Right forelimb (tissue), 1 donor: ENCODE data around the gene HEATR9.
"Not testable (repeated sequence)": the region's sequence is repeated elsewhere in the genome, so short reads cannot be mapped to it uniquely, and the experiment has no call there.

ENCODE experiments used
- DNase-seq: peaks from one replicate; pipeline ENCODE4 v3.0.0-alpha.2; 2018

The HEATR9 gene, protein sequence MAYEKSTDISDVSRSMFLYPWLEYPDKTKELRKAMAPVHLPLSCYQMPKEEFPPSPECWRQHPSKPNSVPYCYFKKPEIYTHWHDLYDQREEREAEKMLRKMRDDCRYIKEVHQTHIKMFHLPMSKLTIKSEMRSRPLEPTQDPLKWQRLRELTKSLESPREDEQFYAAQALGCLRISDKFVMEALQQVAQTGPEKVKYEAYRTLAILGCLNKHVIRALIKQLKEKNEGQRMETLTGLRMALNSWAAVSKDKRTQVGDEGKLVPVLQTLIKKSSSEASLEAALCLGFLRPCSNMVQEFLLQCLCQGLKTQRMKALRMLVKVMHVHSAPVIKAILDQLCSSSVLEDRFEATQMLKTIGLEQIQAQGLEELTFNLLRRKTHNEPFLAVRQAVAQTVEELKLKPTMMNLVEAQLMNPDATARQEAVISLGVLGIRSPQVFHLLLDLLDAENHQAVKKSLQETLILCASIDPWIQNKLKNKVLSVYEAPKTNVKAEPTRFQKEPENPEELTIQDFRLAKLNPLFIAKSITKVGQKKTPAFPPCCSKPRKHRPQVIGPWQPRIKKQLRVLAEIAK

DNA sequence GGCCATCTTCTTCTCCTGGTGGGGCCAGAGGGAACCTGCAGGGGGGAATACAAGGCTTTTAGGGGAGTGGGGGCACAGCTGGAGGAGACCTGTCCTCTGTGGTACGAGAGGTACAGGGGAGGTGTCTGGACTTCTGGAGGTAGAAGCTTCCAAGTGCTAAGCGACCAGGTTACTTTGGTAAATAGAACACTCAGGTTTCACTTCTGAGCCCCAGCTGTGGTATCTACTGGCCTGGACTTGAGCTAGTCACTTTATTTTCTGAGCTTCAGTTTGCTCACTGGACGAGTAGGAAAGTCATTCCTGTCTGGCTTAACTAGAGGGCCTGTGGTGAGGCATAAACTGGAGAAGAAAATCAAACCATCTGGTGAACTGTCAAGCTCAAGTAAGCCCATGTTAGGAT lies at the start of gene HEATR9:
HEATR9 (minus strand) TSS at position 155 of the 400 bp plus-strand sequence; CDS start at position 6, 149 bp downstream.
- no peak for DNase-seq

DNA sequence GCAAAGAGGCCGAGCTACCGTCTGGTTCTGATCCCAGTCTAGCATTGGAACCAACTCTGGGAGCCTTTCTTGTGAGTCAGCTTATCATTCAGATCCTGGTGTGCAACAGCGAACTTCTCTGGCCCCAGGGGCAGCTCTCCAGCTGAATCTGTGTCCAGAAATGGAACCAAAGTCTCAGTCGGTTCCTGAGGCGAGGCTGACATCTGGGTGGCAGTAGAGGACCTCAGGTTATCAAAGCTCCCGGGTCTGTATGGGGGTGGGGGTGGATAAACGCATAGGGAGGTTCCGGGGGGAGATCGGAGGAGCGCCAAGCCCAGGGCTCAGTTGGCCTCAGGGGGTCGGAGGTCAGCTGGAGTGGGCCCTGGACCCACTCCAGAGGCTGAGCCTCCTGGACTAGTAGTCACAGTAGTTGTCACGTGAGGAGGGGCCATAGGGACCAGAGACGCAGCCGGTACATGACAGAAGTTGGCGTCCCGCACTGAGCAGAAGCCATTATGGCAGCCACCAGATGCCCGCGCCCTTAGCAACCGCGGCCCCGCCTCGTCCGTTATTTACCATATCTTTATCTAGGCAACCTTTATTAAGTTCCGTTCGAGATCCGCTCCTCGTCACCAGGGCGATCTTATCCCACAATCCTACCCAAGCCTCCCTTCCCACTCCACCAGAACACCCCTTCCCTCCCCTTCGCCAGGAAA lies 49.0 kb upstream of the HEATR9 start:
- no peak for DNase-seq

DNA sequence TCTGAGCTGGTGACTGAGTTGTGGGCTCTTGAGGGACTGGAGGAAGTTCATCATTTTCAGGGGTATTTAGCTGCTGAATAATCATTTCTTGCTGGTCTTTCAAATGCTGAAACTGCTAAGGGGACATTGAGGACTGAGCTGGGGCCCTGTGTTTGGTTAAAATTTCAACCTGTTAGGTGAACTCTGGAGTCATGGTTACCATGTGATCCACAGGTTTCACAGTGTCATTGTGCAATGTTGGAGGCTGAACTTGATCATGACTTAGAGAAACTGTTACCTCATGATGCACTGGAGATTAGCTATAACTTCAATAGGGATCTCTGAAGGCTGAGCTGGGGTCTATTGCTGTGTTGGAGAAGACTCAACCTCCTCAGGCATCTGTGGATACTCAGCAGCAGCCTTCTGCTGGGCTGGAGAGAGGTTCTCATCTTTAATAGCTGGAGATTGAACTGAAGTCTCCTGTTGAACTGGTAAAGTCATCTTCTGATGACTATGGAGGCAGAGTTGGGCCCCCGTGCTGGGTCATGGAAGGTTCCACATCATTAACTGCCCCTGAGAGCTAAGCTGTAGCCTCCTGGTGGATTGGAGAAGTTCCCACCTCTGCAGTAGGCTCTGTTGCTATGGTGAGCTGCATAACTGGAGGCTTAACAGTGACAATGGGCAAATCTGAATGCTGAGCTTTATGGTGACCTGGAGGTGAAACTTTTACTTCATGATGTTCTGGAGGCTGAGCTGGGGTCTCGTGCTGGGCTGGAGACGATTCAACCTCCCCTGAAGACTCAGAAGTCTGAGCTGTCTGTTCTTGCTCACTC lies 46.7 kb upstream of the HEATR9 start:
- no peak for DNase-seq

DNA sequence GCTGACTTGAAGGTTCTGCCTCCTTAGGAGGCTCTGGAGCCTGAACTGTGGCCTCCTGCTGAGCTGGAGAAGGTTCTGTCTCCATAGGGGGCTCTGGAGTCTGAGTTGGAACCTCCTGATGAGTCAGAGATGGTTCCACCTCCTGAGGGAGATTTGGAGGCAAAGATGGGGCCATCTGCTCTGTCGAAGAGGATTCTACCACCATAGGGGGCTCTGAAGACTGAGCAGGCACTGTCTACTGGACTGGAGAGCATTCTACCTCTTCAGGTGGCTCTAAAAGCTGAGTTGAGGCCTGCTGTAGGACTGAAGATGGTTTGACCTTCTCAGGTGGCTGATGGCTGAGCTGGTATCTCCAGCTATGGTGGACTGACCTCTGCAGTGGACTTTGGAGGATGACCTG lies 45.7 kb upstream of the HEATR9 start:
- DNase-seq = no peak

DNA sequence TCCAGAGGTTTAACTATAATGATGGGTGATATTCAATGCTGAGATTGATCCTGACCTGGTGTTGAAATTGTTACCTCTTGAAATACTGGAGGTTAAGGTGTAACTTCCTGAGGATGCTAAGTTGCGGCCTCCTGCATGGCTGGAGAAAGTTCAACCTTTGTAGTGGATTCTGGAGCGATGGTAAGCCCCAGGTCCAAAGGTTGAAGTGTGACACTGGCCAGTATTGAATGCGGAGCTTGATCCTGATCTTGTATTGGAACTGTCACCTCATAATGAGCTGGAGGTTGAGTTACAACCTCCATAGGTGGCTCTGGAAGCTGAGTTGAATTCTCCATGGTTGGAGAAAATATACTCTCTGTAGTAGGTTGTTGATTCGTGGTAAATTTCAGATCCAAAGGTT lies 44.9 kb upstream of the HEATR9 start:
- no peak for DNase-seq

DNA sequence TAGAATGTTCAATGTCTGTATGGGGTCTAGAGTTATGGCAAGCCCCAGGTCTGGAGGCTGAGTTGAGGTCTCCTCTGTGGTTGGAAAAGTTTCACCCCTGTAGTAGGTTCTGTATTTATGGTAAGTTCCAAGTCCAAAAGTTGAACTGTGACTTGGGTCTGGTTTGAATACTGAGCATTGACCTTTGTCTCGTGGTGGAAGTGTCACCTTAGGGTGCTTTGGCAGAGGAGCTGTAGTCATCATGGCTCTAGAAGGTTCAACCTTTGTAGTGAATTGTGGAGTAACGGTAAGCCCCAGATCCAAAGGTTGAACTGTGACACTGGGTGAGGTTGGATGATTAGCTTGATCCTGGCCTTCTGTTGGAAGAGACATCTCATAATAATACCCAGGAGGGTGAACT lies 44.3 kb upstream of the HEATR9 start:
- no peak for DNase-seq

DNA sequence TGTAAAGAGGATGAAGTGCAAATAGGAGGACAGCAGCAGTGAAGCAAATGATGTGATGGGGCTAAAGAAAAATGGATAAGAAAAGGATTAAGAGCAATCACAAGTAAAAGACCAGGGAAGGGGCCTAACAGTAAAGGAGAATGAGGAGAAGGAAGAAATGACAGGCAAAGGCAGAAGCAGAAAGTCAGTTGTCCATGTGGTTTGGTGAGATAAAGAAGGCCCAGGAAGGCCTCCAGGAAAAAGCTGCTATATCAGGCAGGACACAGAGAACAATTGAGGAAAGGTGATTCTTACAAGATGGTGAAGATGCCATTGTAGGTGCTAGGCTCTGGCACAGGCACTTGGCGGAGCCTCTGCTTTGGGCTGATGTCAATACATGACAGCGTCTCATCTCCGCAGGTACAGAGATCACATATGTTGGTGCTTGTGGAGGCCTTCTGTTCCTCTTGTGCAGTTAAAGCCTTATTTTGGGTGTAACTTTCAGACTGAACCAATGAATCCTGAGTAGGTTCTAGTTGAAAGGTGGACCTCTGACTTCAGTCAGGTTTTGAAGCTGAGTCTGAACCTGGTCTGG lies 43.7 kb upstream of the HEATR9 start:
- DNase-seq = no peak

DNA sequence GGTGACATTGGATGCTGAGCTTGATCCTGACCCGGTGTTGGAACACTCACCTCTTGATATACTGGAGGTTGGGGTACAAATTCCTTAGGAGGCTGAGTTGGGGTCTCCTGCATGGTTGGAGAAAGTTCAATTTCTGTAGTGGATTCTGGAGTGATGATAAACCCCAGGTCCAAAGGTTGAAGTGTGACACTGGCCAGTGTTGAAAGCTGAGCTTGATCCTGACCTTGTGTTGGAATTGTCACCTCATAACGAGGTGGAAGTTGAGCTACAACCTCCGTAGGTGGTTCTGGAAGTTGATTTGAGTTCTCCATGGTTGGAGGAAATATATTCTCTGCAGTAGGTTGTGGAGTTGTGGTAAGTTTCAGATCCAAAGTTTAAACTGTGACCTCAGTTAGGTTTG lies 40.7 kb upstream of the HEATR9 start:
- DNase-seq = no peak

DNA sequence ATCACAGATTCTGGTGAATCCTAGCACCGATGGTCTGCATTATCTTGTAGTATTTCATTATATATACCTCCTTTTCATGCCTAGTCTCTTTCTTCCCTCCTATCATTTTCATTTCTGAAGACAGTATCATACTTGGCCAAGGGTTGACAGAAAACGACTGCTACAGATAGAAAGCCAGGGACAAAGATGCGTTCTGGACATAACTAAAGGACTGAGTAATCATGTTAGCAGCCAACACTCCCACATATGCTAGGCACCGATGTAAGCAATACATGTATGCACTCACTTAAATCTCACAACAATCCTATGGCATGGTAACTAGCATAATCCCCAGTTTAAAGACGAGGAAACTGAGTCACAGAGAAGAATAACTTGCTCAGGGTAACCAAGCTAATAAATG lies 39.0 kb upstream of the HEATR9 start:
- DNase-seq = no peak

DNA sequence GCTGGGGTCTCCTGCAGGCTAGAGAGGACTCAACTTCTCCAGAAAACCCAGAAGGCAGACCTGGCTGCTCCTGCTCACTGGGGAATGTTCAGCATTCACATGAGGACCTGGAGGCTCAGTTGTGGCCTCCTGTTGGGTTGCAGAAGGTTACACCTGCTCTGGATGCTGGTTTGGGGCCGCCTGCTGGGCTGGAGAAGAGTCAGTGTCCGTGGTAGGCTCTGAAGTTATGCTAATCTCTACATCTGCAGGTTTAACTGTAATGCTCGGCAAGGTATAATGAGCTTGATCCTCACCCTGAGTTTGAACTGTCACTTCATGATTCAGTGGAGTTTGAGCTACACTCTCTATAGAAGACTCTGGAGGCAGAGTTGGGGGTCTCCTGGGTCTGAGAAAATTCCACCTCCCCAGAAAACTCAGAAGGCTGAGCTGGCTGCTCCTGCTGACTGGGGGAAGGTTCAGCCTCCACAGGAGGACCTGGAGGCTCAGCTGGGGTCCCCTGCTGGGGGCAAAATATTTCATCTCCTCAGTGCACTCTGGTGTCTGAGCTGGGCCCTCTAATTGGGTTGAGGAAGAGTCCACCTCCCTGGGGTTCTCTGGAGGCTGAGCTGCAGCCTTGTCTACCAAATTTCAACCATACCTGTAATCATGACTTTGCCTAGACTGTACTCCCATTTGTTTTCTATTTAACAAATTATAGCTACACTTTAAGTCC lies 38.4 kb upstream of the HEATR9 start:
- no peak for DNase-seq

DNA sequence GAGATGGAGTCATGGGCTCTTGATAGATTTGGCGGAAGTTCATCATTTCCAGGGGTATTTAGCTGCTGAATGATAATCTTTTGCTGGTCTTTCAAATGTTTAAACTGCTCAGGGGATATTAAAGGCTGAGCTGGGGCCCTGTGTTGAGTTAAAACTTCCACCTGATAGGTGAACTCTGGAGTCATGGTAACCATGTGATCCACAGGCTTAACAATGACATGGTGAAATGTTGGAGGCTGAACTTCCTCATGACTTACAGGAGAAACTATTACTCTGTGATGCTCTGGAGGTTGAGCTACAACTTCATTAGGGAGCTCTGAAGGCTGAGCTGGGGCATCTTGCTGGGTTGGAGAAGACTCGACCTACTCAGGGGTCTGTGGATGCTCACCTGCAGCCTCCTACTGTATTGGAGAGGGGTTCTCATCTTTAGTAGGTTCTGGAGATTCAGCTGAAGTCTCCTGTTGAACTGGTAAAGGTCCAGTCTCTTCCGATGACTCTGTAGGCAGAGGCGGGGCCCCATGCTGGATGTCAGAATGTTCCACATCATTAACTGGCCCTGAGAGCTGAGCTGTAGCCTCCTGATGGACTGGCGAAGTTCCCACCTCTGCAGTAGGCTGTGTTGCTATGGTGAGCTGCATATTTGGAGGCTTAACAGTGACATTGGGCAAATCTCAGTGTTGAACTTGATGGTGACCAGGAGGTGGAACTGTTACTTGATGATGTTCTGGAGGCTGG lies 37.7 kb upstream of the HEATR9 start:
- DNase-seq = no peak

DNA sequence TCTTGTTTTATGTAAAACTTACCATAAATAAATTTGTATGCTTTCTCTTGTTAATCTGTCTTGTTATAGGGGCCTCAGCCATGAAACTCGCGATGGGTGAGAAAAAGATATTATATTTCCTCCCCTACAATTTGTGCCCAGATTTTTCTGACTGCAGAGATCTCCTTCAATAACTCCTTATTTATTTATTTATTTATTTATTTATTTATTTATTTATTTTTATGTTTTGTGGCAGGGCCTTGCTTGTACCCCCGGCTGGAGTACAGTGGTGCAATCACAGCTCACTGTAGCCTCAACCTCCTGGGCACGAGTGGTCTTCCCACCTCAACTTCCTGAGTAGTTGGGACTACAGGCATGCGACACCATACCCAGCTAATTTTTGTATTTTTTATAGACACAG lies 34.8 kb upstream of the HEATR9 start:
- no peak for DNase-seq

DNA sequence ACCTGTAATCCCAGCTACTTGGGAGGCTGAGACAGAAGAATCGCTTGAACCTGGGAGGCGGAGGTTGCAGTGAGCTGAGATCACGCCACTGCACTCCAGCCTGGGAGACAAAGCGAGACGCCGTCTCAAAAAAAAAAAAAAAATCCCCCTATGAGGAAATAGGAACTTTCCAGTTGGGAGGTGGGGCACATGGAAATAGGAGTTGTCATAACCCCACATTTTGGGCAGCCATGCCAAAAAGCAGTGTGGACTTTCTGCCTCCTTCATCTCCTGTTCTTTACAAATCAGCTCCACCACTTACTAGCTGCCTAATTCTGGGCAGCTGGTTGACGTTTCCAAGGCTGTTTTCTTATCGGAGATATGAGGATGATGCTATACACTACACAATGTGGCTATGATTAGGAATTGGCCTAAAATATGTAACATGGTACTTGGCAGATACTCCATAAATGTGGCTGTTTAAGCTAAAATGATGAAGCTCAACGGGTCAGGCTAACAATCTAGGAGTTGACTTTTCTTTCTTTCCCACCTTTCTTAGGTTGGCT lies 33.0 kb upstream of the HEATR9 start:
- no peak for DNase-seq

DNA sequence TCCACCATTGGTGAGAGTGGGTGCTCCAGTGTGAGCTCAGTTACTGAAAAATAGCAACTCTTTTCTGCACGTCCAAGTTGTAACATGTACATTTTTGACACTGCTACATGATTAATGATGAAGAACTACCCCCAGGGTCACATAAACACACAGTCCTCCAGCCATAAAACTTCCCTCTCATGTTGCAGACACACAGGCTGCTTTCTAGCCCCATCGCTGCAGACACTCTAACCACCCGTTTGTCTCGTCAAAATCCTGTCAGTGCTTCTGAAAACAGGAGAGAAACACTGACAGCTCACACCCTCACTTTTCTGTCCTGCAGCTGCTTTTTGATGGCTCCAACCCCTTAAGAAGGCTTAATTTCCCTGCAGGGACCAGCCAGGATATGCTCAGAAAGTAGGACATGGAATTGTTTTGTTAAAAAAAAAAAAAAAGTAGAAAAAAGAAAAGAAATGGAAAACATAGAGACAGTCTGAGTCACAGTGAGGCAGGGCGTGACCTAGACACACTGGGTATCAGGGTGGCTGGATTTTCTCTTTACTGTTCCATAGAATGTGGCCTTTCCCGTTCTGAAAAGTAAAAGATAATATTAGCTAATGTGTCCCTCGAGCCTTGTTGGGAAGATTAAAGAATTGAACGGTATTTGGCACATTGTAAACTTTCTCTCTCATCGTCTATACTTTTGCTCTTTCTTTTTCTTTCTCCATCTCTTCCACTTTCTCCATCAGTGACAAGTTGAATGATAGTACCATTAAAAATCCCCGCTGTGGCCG lies 32.2 kb upstream of the HEATR9 start:
- DNase-seq = no peak

DNA sequence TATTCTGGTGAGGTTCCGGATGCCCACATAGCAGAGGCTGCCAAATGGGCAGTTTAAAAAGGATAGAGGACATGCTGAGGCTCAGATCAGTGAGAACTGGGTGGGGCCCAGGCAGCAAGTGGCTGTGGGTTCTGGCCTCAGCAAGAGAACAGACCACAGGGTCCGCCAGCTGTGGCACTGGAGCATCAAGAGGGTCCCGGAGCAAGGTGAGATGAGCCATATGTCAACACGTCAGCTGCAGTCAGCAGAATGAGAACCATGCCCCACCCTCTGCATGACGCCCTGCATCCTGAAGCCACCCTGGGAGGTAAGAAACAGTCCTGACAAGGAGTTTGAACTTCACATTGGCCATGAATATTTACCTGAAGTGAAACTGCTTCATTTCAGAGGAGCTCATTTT lies 31.6 kb upstream of the HEATR9 start:
- no peak for DNase-seq

DNA sequence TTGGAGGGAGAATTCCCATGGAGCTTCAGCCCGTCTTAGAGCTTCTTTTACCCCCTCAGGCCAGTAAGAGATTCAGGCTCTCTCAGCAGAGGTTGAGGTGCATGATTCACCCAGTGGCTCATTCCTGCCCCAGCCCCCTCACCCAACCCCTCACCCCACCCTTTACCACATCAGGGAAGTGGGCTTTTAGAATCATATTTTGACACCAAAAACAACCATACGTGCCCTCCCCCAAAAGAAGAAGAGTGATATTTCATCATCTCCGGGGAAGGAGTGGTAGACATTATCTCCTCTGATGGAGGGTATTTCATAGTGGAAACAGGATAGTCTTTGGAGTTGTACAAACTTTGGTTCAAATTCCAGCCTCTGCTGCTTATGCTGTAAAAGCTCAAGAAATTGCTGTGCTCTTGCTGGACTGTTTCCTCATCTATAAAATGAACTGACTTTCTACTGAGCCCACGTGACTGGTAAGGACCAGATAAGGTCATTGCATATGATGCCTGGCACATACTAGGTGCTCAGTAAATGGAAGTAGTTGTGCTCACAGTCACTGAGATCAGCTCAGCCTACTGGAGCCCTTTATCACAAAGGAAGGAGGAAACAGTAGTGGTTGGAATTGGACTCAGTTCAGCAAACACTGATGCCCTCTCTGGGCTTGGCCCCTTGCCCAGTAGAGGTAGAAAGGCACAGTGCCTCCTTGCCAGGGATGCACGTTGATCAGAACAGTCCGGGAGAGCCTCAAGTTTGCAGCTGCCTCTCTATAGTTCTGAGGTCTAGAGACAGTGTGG lies 29.8 kb upstream of the HEATR9 start:
- no peak for DNase-seq

DNA sequence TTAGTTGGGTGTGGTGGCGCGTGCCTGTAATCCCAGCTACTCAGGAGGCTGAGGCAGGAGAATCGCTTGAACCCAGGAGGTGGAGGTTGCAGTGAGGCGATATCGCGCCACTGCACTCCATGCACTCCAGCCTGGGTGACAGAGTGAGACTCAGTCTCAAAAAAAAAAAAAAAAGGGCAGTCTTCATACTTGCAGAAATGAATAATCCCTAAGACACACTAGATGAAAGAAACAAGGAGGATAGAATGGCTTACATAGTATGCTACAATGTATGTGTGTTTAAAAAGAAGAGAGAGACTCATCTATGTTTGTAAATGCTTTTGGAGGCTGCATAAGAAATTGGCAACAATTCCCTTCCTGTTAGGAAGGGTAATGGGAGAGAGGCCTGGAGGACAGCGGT lies 29.1 kb upstream of the HEATR9 start:
- not testable (repeated sequence) for DNase-seq

DNA sequence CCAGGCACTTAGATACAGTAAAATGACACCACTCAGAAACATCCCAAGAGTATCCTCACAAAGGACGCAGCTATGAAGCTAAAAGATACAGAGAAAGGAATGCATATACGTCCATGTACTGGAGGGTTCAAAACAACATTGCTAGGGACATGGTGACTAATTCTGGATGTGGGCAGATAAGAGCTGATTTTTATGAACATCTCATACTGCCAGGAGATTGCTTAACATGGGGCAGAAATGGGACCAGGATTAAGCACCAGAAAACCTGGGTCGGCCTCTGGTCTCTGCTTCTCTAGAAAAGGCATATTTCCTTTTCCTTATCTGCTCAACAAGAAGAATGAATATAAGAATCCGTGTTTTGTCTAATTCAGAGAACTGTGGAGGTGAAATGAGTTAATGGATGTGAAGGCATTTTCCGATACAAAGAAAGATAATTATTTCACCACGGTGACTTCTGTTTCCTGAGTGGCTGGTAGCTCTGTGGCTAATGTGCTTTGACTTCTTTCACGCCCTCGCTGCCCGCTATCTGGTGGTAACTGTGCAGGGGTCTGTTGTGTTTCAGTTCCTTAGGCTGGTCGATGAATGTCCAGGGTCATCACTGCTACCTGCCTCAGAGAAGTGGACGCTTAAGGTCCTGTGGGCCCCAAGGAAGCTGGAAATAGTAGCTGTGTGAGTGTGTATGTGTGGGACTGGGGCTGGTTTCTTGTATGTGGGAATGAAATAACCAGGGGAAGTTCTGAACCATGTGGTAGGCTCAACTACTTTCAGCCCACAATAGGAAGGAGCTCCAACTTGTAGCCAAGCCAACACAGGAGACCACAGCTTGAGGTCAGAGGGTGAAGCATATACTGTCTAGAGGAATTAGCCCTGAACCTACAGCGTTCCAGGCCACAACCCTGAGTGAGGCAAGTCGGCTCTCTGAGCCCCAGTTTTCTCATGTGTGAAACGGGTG lies 27.2 kb upstream of the HEATR9 start:
- no peak for DNase-seq
